ENCODE measurements around the gene CDC16.

Gene CDC16

DNA sequence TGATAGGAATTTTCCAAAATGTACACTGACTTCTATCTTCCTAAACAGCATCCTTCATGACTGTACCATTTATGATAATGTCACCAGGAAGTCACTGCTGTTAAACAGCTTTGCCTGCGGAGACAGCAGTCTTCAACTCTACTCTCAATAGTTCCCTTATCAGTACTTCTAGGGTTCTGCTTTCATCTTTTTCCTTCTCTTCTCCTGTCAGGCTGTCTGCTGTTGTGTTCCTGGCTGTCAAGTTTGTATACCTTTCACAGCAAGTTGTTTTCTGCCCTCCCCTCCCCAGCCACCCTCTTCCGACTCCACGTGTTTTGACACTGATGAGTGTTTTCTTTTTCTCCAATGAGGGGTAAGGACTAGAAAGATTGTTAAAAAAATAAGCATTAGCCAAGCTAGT is 48.9 kb downstream of the CDC16 start:
- no peak for DNase-seq (ENCODE audit: low spot score)
- no peak for TF ChIP-seq CTCF (IDR thresholded peaks at IDR 0.05; ENCODE audit: extremely low read depth, missing control alignments)

- no peak for DNase-seq (ENCODE audit: low spot score)
- TF ChIP-seq CTCF (IDR thresholded peaks at IDR 0.05; ENCODE audit: extremely low read depth, missing control alignments): no peak
Measured at GRCh38 chr13:114284680-114285079, 50.0 kb downstream of the CDC16 start.

- no peak for TF ChIP-seq CTCF (IDR thresholded peaks at IDR 0.05; ENCODE audit: extremely low read depth, missing control alignments)
- no peak for DNase-seq (ENCODE audit: low spot score)
Measured at GRCh38 chr13:114285166-114285808, 50.6 kb downstream of the CDC16 start.

- no peak for TF ChIP-seq CTCF (IDR thresholded peaks at IDR 0.05; ENCODE audit: extremely low read depth, missing control alignments)
Measured at GRCh38 chr13:114286808-114287207, 52.1 kb downstream of the CDC16 start.

GRCh38 chr13:114288157-114288591 is 53.5 kb downstream of the CDC16 start:
- no peak for DNase-seq (ENCODE audit: low spot score)
- TF ChIP-seq CTCF (IDR thresholded peaks at IDR 0.05; ENCODE audit: extremely low read depth, missing control alignments): no peak

More at GRCh38 chr13:114286808-114287207, 52.1 kb downstream of the CDC16 start:
- no peak for DNase-seq (ENCODE audit: low spot score)

- TF ChIP-seq CTCF (IDR thresholded peaks at IDR 0.05; ENCODE audit: extremely low read depth, missing control alignments): no peak
- no peak for DNase-seq (ENCODE audit: low spot score)
Measured at GRCh38 chr13:114296448-114296847, 61.8 kb downstream of the CDC16 start.

DNA sequence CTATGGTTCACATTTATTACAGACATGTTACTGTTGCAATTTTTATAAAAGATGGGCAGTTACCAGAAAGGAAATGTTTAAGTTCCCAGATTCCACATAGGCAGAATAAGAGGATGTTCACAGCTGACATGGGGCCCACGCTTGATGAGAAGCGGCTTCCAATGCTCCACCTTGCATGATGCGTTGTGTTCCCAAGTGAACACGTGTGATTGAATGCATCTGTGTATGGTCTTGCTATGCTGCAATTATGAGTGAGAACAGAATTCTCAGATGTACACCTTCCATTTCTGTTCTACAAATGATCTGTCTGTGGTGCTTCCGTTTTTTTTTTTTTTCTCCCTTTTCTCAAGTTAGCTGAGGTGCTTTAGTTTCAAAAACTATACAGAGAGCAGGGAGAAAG is 62.2 kb downstream of the CDC16 start:
- DNase-seq (ENCODE audit: low spot score): no peak
- no peak for TF ChIP-seq CTCF (IDR thresholded peaks at IDR 0.05; ENCODE audit: extremely low read depth, missing control alignments)
